HG03378 (cell line): ENCODE measurements around the gene CAMK2A.

ENCODE experiments used
- ATAC-seq: cut with Tn5 transposase; IDR thresholded peaks from one replicate; pipeline ENCODE4 v1.9.1; 2021; ENCODE audit warnings: mild to moderate bottlenecking, moderate library complexity; ENCODE audit not compliant: unreplicated experiment

CAMK2A gene

GRCh38 chr5:150283904-150284303 is 5.7 kb downstream of the CAMK2A start:
- ATAC-seq: no peak

- no peak for ATAC-seq
These were observed 7.6 kb downstream of the CAMK2A start for GRCh38 chr5:150281987-150282386.

- no peak for ATAC-seq
These were observed 10.1 kb downstream of the CAMK2A start for GRCh38 chr5:150279330-150280020.

GRCh38 chr5:150278916-150279315 is 10.7 kb downstream of the CAMK2A start:
- no peak for ATAC-seq

GRCh38 chr5:150278046-150278730 is 11.4 kb downstream of the CAMK2A start:
- ATAC-seq: no peak

- no peak for ATAC-seq
These were observed 12.5 kb downstream of the CAMK2A start for GRCh38 chr5:150277043-150277442.

GRCh38 chr5:150274811-150275210 is 14.8 kb downstream of the CAMK2A start:
- no peak for ATAC-seq

- ATAC-seq: no peak
These were observed 17.0 kb downstream of the CAMK2A start for GRCh38 chr5:150272531-150272930.

- ATAC-seq: no peak
These were observed 17.6 kb downstream of the CAMK2A start for GRCh38 chr5:150271923-150272322.

GRCh38 chr5:150271296-150271692 is 18.3 kb downstream of the CAMK2A start:
- ATAC-seq: no peak

- ATAC-seq: no peak
These were observed 18.9 kb downstream of the CAMK2A start for GRCh38 chr5:150270541-150271295.

GRCh38 chr5:150266871-150267291 is 22.7 kb downstream of the CAMK2A start:
- ATAC-seq: no peak

GRCh38 chr5:150265870-150266383 is 23.6 kb downstream of the CAMK2A start:
- ATAC-seq: no peak

GRCh38 chr5:150264667-150265603 is 24.6 kb downstream of the CAMK2A start:
- ATAC-seq: no peak

- ATAC-seq: no peak
These were observed 25.6 kb downstream of the CAMK2A start for GRCh38 chr5:150263801-150264621.

GRCh38 chr5:150263375-150263775 is 26.2 kb downstream of the CAMK2A start:
- no peak for ATAC-seq

- ATAC-seq: no peak
These were observed 27.1 kb downstream of the CAMK2A start for GRCh38 chr5:150262502-150262901.

- no peak for ATAC-seq
These were observed 28.3 kb downstream of the CAMK2A start for GRCh38 chr5:150261231-150261630.

GRCh38 chr5:150258130-150258529 is 31.4 kb downstream of the CAMK2A start:
- ATAC-seq: no peak

GRCh38 chr5:150257424-150257823 is 32.1 kb downstream of the CAMK2A start:
- ATAC-seq: no peak
